Endothelial cell of umbilical vein (primary cell): ENCODE measurements around the gene ENO2. TPM values are rescaled to one million over a fixed set of nuclear protein-coding genes. Genes with fewer than 3 reads are reported as not detected.

Experiments
- BruUV-seq: library from RNA; stranded (reverse); fragments of 400-500 nt; replicated peaks from 2 replicates; lab custom pipeline; 2021; lab: Mats Ljungman, UMichigan
- CTCF ChIA-PET: fragments of 300-600, 350-600 bp; sonication (Branson Sonifier 250); formaldehyde crosslinking; loops from one replicate; lab custom pipeline; 2021; ENCODE audit warnings: antibody characterized with exemption, inconsistent platforms; lab: Charles Lee
- POLR2A ChIA-PET: fragments of 300-600, 350-600 bp; sonication (Branson Sonifier 250); formaldehyde crosslinking; loops from one replicate; lab custom pipeline; 2021; ENCODE audit warnings: antibody characterized with exemption, inconsistent platforms; lab: Charles Lee
- DNase-seq: peaks from one replicate; pipeline ENCODE4 v3.0.0-alpha.2; 2011; ENCODE audit warnings: low read depth, low spot score
- FAIRE-seq: peaks from 2 replicates; lab custom pipeline; 2011; peaks lifted over from hg19 to GRCh38; lab: Jason Lieb, UNC
- H2AFZ ChIP-seq: 2 replicates; pipeline ENCODE4 v1.6.0; 2012; ENCODE audit warnings: low read depth, low read length, control low read depth, inconsistent platforms
- H3K27ac ChIP-seq: 2 replicates; pipeline ENCODE4 v1.5.1; 2011; ENCODE audit warnings: low read depth, mild to moderate bottlenecking, control low read depth, low read length, moderate library complexity; ENCODE audit not compliant: insufficient read depth
- H3K27me3 ChIP-seq, 2 experiments: 2 replicates each; pipeline versions ENCODE4 v1.6.0 to v1.6.1; 2011; ENCODE audit warnings: low read length in 2 of 2, mixed read lengths in 1 of 2; ENCODE audit not compliant: control insufficient read depth in 2 of 2, insufficient read depth in 2 of 2
- H3K36me3 ChIP-seq, 2 experiments: 2 replicates in 1 of 2; 3 replicates in 1 of 2; pipeline ENCODE4 v1.5.1; 2011; ENCODE audit warnings: low read length in 2 of 2, mild to moderate bottlenecking in 1 of 2, moderate library complexity in 1 of 2; ENCODE audit not compliant: control insufficient read depth in 2 of 2, insufficient read depth in 2 of 2; ENCODE audit errors: extremely low read depth in 1 of 2
- H3K4me1 ChIP-seq: 3 replicates; pipeline ENCODE4 v1.5.1; 2011; ENCODE audit warnings: mild to moderate bottlenecking, low read length; ENCODE audit not compliant: control insufficient read depth, insufficient read depth; ENCODE audit errors: extremely low read depth
- H3K4me2 ChIP-seq: 2 replicates; pipeline ENCODE4 v1.6.1; 2011; ENCODE audit warnings: low read length, control low read depth, mixed read lengths; ENCODE audit not compliant: insufficient read depth
- H3K4me3 ChIP-seq, 3 experiments: fragments of 200-600 bp in 1 of 3; sonication (generic), shearing (Covaris generic) in 1 of 3; replicated peaks in 1 of 3; 2 replicates each; pipeline ENCODE4 v1.5.1; 2011 to 2016; ENCODE audit warnings: control low read depth in 3 of 3, low read length in 3 of 3, mild to moderate bottlenecking in 2 of 3, inconsistent platforms in 1 of 3, low read depth in 1 of 3, moderate library complexity in 1 of 3; ENCODE audit not compliant: insufficient read depth in 1 of 3
- H3K79me2 ChIP-seq: 2 replicates; pipeline ENCODE4 v1.6.0; 2012; ENCODE audit warnings: low read length, inconsistent platforms; ENCODE audit not compliant: control insufficient read depth, insufficient read depth
- H3K9ac ChIP-seq: replicated peaks from 2 replicates; pipeline ENCODE3; 2011; ENCODE audit warnings: low read length, control low read depth; ENCODE audit not compliant: insufficient read depth; ENCODE audit errors: extremely low read depth
- H3K9me1 ChIP-seq: replicated peaks from 3 replicates; pipeline ENCODE4 v1.6.0; 2011; ENCODE audit warnings: mild to moderate bottlenecking, low read length; ENCODE audit not compliant: control insufficient read depth, insufficient read depth; ENCODE audit errors: extremely low read depth
- H3K9me3 ChIP-seq: replicated peaks from 2 replicates; pipeline ENCODE4 v1.5.1; 2012; ENCODE audit warnings: low read length, inconsistent platforms; ENCODE audit not compliant: control insufficient read depth, insufficient read depth
- H4K20me1 ChIP-seq: replicated peaks from 2 replicates; pipeline ENCODE3; 2011; ENCODE audit warnings: mild to moderate bottlenecking, low read length; ENCODE audit not compliant: control insufficient read depth, insufficient read depth; ENCODE audit errors: extremely low read depth
- POLR2AphosphoS5 ChIP-seq: IDR thresholded peaks from 2 replicates; pipeline ENCODE4 v1.6.1; 2012; ENCODE audit warnings: low read depth, mild to moderate bottlenecking, control low read depth, low read length, moderate library complexity; ENCODE audit not compliant: insufficient read depth
- dilution Hi-C: fragments of 300-500 bp; cut with MboI; formaldehyde crosslinking; loops from one replicate; pipeline ENCODE4 v1.15.0; 2019; ENCODE audit warnings: low sequenced_read_pairs; ENCODE audit not compliant: extremely low pct_ligation_motif_present
- intact Hi-C: fragments of 100-400 bp; cut with micrococcal nuclease; formaldehyde crosslinking; loops from one replicate; pipeline ENCODE4 v1.10.0; 2022
- microRNA counts: library from miRNA; unstranded; fragments of <30 nt; microRNA quantifications from one replicate; lab custom pipeline; 2016
- microRNA-seq: library from miRNA; unstranded; fragments of <30 nt; microRNA quantifications from one replicate; pipeline ENCODE4 v1.2.0, GENCODE V29; 2021; ENCODE audit warnings: borderline number of aligned reads, borderline replicate concordance
- polyA plus RNA-seq, 4 experiments: library from polyadenylated mRNA; depleted of rRNA in 3 of 4; stranded (reverse) in 3 of 4; unstranded in 1 of 4; fragments of >200 nt; gene quantifications; 2 replicates each; pipeline versions ENCODE4 v1.2.1 to v1.2.3, GENCODE V29; 2011 to 2012; ENCODE audit warnings: missing spikeins in 1 of 4
- small RNA-seq: library from RNA; depleted of rRNA; stranded (forward); fragments of <200 nt; gene quantifications from one replicate; pipeline ENCODE3, GENCODE V24; 2012; ENCODE audit warnings: low replicate concordance, low read depth; ENCODE audit not compliant: insufficient read depth, insufficient read length
- total RNA-seq: library from RNA; stranded (reverse); gene quantifications from 2 replicates; pipeline ENCODE4 v1.2.3, GENCODE V29; 2021

The ENO2 gene
- total and polyA plus RNA-seq, 2 donors (not counting 3 experiments of a cell fraction or from before 2014, with no cell fraction given): 11.4 to 18.6 TPM

DNA sequence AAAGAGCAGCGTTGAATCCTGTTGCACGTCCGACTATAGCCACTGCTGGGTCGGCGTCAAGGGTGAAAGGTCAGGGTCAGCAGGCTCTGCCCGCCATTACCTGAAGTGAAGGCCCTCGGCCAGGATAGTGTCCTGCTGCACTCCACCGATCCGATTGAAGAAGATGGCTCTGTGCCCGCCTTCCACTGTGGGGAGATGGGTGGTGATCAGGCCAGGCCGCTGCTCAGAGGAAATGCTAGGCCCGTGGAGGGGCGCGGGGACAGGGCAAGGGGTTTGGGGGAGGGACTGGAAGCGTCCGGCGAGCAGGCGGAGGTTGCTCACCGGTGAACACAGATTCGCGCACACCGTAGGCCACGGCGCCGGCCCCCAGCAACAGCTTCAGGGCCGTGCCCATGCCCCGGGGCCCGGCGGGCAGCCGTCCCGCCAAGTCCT is 55.7 kb downstream of the ENO2 start:
- no peak for DNase-seq
- H3K27me3 ChIP-seq: no peaks in the 10 kb centered on the region
- H3K9me3 ChIP-seq: no peaks in the 10 kb centered on the region
- peak overlapping the region; percentile 90 to 98 (median 97) for H3K4me3 ChIP-seq
- TF ChIP-seq POLR2AphosphoS5: no peak
- ChIA-PET CTCF (interaction anchor here (1.0 kb wide), 2 partner anchors 25 to 32 kb away, joined by 3 read pairs; no protein-coding TSS in a partner anchor), POLR2A (interaction anchor here (1.6 kb wide), 1 partner anchor 26 kb away, joined by 5 read pairs; the partner anchor contains the start of genes C12orf57 and RNU7-1)
- peak overlapping the region; percentile 87 for H3K4me2 ChIP-seq
- H3K9ac ChIP-seq: peak overlapping the region; percentile 99
- BruUV-seq: TSS peak; percentile 29
- peak overlapping the region; percentile 64 for H3K27ac ChIP-seq
- peak overlapping the region; percentile 33 for H2AFZ ChIP-seq
- FAIRE-seq: no peak
- no peaks in the 10 kb centered on the region for H3K9me1 ChIP-seq
- peaks cover 16% of the 10 kb centered on the region for H3K4me1 ChIP-seq
- H3K36me3 ChIP-seq: peaks cover 20 to 35% of the 10 kb centered on the region in 2 experiments
- peaks cover 54% of the 10 kb centered on the region for H3K79me2 ChIP-seq
- dilution Hi-C loops (no loop called here), intact Hi-C loops (loop anchor here (1.0 to 5.0 kb wide), 6 partner anchors 26 to 218 kb away; partner anchors contain the start of genes C12orf57, C1R, C1RL and LPCAT3)
- no peaks in the 10 kb centered on the region for H4K20me1 ChIP-seq

MicroRNAs within 50 kb of the gene (microRNA counts, 767-probe panel; counts per million panel counts)
- microRNA hsa-miR-141-3p (lab: Ali Mortazavi, UCI) (723 counts per million, percentile 96 among the panel's probes with 10 or more counts), microRNA hsa-miR-200c-3p (lab: Ali Mortazavi, UCI) (723 counts per million, percentile 96 among the panel's probes with 10 or more counts)

Small RNA genes lying within 50 kb of the gene (microRNA-seq; reads per million reads assigned to microRNA genes)
- gene MIR141: 4.2 reads per million, percentile 6 among the genes with 10 or more reads in this experiment
- 86.8 reads per million, percentile 54 among the genes with 10 or more reads in this experiment for gene MIR200C

Small RNA genes lying within 50 kb of the gene (small RNA-seq; reads per million reads assigned to genes)
- gene MIR141 (7.2 reads per million, percentile 51 among the genes with 10 or more reads in this experiment), gene MIR200C (1.1 reads per million), gene RNU7-1 (not detected), gene SCARNA12 (21.7 reads per million, percentile 80 among the genes with 10 or more reads in this experiment)

Other genes starting within 250 kb of the ENO2 start
- gene ZNF384, start 225.2 kb upstream of the ENO2 start, total RNA-seq: 52.8 and 58.5 TPM in 2 replicates
- 58.3 and 67.5 TPM in 2 replicates for gene ZNF384, start 225.2 kb upstream of the ENO2 start, polyA plus RNA-seq
- 0.14 and 0.55 TPM in 2 replicates for gene PIANP, start 213.8 kb upstream of the ENO2 start, total RNA-seq
- 0.08 and 0.10 TPM in 2 replicates for gene PIANP, start 213.8 kb upstream of the ENO2 start, polyA plus RNA-seq
- 36.5 and 41.1 TPM in 2 replicates for gene COPS7A, start 190.5 kb upstream of the ENO2 start, total RNA-seq
- gene COPS7A, start 190.5 kb upstream of the ENO2 start, polyA plus RNA-seq: 104 and 112 TPM in 2 replicates
- gene MLF2, start 161.4 kb upstream of the ENO2 start, total RNA-seq: 136 and 147 TPM in 2 replicates
- 306 and 319 TPM in 2 replicates for gene MLF2, start 161.4 kb upstream of the ENO2 start, polyA plus RNA-seq
- gene PTMS, start 148.2 kb upstream of the ENO2 start, total RNA-seq: 518 and 555 TPM in 2 replicates
- gene PTMS, start 148.2 kb upstream of the ENO2 start, polyA plus RNA-seq: 661 and 787 TPM in 2 replicates
- 3.8 and 4.1 TPM in 2 replicates for gene LAG3, start 142.1 kb upstream of the ENO2 start, total RNA-seq
- 1.3 and 1.8 TPM in 2 replicates for gene LAG3, start 142.1 kb upstream of the ENO2 start, polyA plus RNA-seq
- gene CD4, start 125.1 kb upstream of the ENO2 start, total RNA-seq: not detected in 2 replicates
- not detected in 2 replicates for gene CD4, start 125.1 kb upstream of the ENO2 start, polyA plus RNA-seq
- gene GPR162, start 92.8 kb upstream of the ENO2 start, total RNA-seq: 8.1 and 13.7 TPM in 2 replicates
- 9.0 and 9.7 TPM in 2 replicates for gene GPR162, start 92.8 kb upstream of the ENO2 start, polyA plus RNA-seq
- 76.5 and 92.6 TPM in 2 replicates for gene P3H3, start 86.2 kb upstream of the ENO2 start, total RNA-seq
- 70.2 and 75.9 TPM in 2 replicates for gene P3H3, start 86.2 kb upstream of the ENO2 start, polyA plus RNA-seq
- gene GNB3, start 73.7 kb upstream of the ENO2 start, total RNA-seq: 9.4 and 14.6 TPM in 2 replicates
- 12.0 and 12.6 TPM in 2 replicates for gene GNB3, start 73.7 kb upstream of the ENO2 start, polyA plus RNA-seq
- gene CDCA3, start 63.3 kb upstream of the ENO2 start, total RNA-seq: 44.3 and 44.8 TPM in 2 replicates
- gene CDCA3, start 63.3 kb upstream of the ENO2 start, polyA plus RNA-seq: 53.5 and 67.2 TPM in 2 replicates
- gene USP5, start 62.4 kb upstream of the ENO2 start, total RNA-seq: 126 and 135 TPM in 2 replicates
- 68.9 and 69.4 TPM in 2 replicates for gene USP5, start 62.4 kb upstream of the ENO2 start, polyA plus RNA-seq
- 643 and 676 TPM in 2 replicates for gene TPI1, start 47.0 kb upstream of the ENO2 start, total RNA-seq
- 1,816 and 2,057 TPM in 2 replicates for gene TPI1, start 47.0 kb upstream of the ENO2 start, polyA plus RNA-seq
- gene SPSB2, start 41.3 kb upstream of the ENO2 start, total RNA-seq: 3.9 and 6.9 TPM in 2 replicates
- 3.8 and 5.6 TPM in 2 replicates for gene SPSB2, start 41.3 kb upstream of the ENO2 start, polyA plus RNA-seq
- gene LRRC23, start 9.8 kb upstream of the ENO2 start, total RNA-seq: 2.7 and 3.5 TPM in 2 replicates
- gene LRRC23, start 9.8 kb upstream of the ENO2 start, polyA plus RNA-seq: 2.8 and 3.1 TPM in 2 replicates
- gene ATN1, start 13.4 kb downstream of the ENO2 start, total RNA-seq: 117 and 122 TPM in 2 replicates
- gene ATN1, start 13.4 kb downstream of the ENO2 start, polyA plus RNA-seq: 46.4 and 47.1 TPM in 2 replicates
- not detected in 2 replicates for gene RNU7-1, start 29.2 kb downstream of the ENO2 start, total RNA-seq
- gene RNU7-1, start 29.2 kb downstream of the ENO2 start, polyA plus RNA-seq: not detected in 2 replicates
- gene C12orf57, start 29.4 kb downstream of the ENO2 start, total RNA-seq: 153 and 167 TPM in 2 replicates
- 729 and 802 TPM in 2 replicates for gene C12orf57, start 29.4 kb downstream of the ENO2 start, polyA plus RNA-seq
- 1.6 and 1.8 TPM in 2 replicates for gene PTPN6, start 36.8 kb downstream of the ENO2 start, total RNA-seq
- gene PTPN6, start 36.8 kb downstream of the ENO2 start, polyA plus RNA-seq: 0.25 and 0.38 TPM in 2 replicates
- gene PHB2, start 56.1 kb downstream of the ENO2 start, total RNA-seq: 231 and 244 TPM in 2 replicates
- 390 and 409 TPM in 2 replicates for gene PHB2, start 56.1 kb downstream of the ENO2 start, polyA plus RNA-seq
- 54.7 and 56.6 TPM in 2 replicates for gene EMG1, start 56.3 kb downstream of the ENO2 start, total RNA-seq
- gene EMG1, start 56.3 kb downstream of the ENO2 start, polyA plus RNA-seq: 32.7 and 57.7 TPM in 2 replicates
- gene LPCAT3, start 103.9 kb downstream of the ENO2 start, total RNA-seq: 29.3 and 29.5 TPM in 2 replicates
- gene LPCAT3, start 103.9 kb downstream of the ENO2 start, polyA plus RNA-seq: 36.0 and 37.1 TPM in 2 replicates
- 0.38 and 0.83 TPM in 2 replicates for gene C1S, start 146.1 kb downstream of the ENO2 start, total RNA-seq
- 0.16 and 0.32 TPM in 2 replicates for gene C1S, start 146.1 kb downstream of the ENO2 start, polyA plus RNA-seq
- gene C1R, start 177.9 kb downstream of the ENO2 start, total RNA-seq: 3.1 and 3.6 TPM in 2 replicates
- gene C1R, start 177.9 kb downstream of the ENO2 start, polyA plus RNA-seq: 5.1 and 5.8 TPM in 2 replicates
- 22.5 and 25.0 TPM in 2 replicates for gene C1RL, start 194.6 kb downstream of the ENO2 start, total RNA-seq
- 20.9 and 26.3 TPM in 2 replicates for gene C1RL, start 194.6 kb downstream of the ENO2 start, polyA plus RNA-seq
- not detected in 2 replicates for gene RBP5, start 214.3 kb downstream of the ENO2 start, total RNA-seq
- 0.11 and 0.12 TPM in 2 replicates for gene RBP5, start 214.3 kb downstream of the ENO2 start, polyA plus RNA-seq
- 24.2 and 27.8 TPM in 2 replicates for gene CLSTN3, start 215.8 kb downstream of the ENO2 start, total RNA-seq
- gene CLSTN3, start 215.8 kb downstream of the ENO2 start, polyA plus RNA-seq: 38.9 and 45.9 TPM in 2 replicates